Thoracic aorta (tissue), 2 donors: Measurements from ENCODE around the gene EFS. TPM values are rescaled to one million over a fixed set of nuclear protein-coding genes. Genes with fewer than 3 reads are reported as not detected.
A peak's percentile ranks its signal among the peaks of the same experiment; 100 is the strongest.

Source experiments
- ATAC-seq: fragments of 150-250 bp; one replicate; pipeline ENCODE4 v1.8.0; 2017; ENCODE audit warnings: low read depth; ENCODE audit not compliant: insufficient number of reproducible peaks, low FRiP score
- DNase-seq: peaks from one replicate; pipeline ENCODE4 v3.0.0-alpha.2; 2020; ENCODE audit warnings: low spot score
- H3K27ac ChIP-seq, 2 donors: fragments of 200-600 bp; sonication (generic); 1 replicate in 1 of 2; 2 replicates in 1 of 2; pipeline ENCODE4 v1.5.1; 2016; ENCODE audit warnings: mild to moderate bottlenecking in 2 of 2, moderate library complexity in 2 of 2
- H3K27me3 ChIP-seq: fragments of 200-600 bp; sonication (generic); replicated peaks from 2 replicates; pipeline ENCODE4 v1.6.0; 2016; ENCODE audit warnings: mild to moderate bottlenecking; ENCODE audit not compliant: insufficient read depth
- H3K36me3 ChIP-seq: fragments of 200-600 bp; sonication (generic); one replicate; pipeline ENCODE4 v1.5.1; 2016
- H3K4me1 ChIP-seq, 2 donors: fragments of 200-600 bp; sonication (generic); 1 replicate in 1 of 2; 2 replicates in 1 of 2; pipeline versions ENCODE4 v1.5.1 to v1.6.0; 2016; ENCODE audit warnings: low read depth in 2 of 2, mild to moderate bottlenecking in 1 of 2; ENCODE audit not compliant: control insufficient read depth in 1 of 2
- H3K4me3 ChIP-seq: fragments of 200-600 bp; sonication (generic); 2 replicates; pipeline ENCODE4 v1.5.1; 2016; ENCODE audit warnings: mild to moderate bottlenecking
- H3K9me3 ChIP-seq: fragments of 200-600 bp; sonication (generic); 2 replicates; pipeline ENCODE4 v1.5.1; 2016
- total RNA-seq, 2 donors: library from RNA; depleted of rRNA; stranded (reverse); fragments of >200 nt; gene quantifications; one replicate each; pipeline versions ENCODE4 v1.1.0 to v1.2.3, GENCODE V29; 2016
- TF ChIP-seq, protein P1 (sequence below): fragments of 200-600 bp; sonication (generic); IDR thresholded peaks from one replicate; pipeline ENCODE4 v1.5.1; 2019; ENCODE audit warnings: antibody characterized with exemption

Gene EFS
- total RNA-seq, 2 donors from 2014 or later = 23.3 to 38.2 TPM

DNA sequence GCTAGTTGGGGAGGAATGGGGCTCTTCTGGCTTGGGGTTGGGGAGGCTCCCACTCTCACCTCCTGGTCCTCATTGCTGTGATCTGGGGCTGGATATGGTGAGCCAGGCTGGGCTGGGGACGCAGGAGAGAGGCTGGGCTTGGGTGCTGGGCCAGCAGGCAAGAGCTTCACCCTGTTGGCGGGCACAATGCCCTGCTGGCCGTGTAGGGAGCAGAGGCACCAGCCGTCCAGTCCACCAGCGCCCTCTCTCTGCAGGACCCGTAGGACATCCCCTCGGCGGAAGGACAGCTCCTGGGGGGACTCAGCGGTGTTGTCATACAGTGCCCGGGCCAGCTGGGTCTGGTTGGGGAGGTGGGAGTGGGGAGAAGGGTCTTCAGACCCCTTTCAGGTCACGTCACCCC lies 4.5 kb downstream of the EFS start:
- H3K4me1 ChIP-seq = peaks cover 0 to 28% of the 10 kb centered on the region in 2 donors
- no peaks in the 10 kb centered on the region for H3K27me3 ChIP-seq
- H3K9me3 ChIP-seq = no peaks in the 10 kb centered on the region
- peaks cover 6% of the 10 kb centered on the region for H3K36me3 ChIP-seq
- H3K27ac ChIP-seq = peak overlapping the region in 1 of 2 donors; percentile 1
- TF ChIP-seq, protein P1, sequence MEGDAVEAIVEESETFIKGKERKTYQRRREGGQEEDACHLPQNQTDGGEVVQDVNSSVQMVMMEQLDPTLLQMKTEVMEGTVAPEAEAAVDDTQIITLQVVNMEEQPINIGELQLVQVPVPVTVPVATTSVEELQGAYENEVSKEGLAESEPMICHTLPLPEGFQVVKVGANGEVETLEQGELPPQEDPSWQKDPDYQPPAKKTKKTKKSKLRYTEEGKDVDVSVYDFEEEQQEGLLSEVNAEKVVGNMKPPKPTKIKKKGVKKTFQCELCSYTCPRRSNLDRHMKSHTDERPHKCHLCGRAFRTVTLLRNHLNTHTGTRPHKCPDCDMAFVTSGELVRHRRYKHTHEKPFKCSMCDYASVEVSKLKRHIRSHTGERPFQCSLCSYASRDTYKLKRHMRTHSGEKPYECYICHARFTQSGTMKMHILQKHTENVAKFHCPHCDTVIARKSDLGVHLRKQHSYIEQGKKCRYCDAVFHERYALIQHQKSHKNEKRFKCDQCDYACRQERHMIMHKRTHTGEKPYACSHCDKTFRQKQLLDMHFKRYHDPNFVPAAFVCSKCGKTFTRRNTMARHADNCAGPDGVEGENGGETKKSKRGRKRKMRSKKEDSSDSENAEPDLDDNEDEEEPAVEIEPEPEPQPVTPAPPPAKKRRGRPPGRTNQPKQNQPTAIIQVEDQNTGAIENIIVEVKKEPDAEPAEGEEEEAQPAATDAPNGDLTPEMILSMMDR = no peak
- no peak overlapping the region for H3K4me3 ChIP-seq
- DNase-seq (no peak), ATAC-seq (no peak)

DNA sequence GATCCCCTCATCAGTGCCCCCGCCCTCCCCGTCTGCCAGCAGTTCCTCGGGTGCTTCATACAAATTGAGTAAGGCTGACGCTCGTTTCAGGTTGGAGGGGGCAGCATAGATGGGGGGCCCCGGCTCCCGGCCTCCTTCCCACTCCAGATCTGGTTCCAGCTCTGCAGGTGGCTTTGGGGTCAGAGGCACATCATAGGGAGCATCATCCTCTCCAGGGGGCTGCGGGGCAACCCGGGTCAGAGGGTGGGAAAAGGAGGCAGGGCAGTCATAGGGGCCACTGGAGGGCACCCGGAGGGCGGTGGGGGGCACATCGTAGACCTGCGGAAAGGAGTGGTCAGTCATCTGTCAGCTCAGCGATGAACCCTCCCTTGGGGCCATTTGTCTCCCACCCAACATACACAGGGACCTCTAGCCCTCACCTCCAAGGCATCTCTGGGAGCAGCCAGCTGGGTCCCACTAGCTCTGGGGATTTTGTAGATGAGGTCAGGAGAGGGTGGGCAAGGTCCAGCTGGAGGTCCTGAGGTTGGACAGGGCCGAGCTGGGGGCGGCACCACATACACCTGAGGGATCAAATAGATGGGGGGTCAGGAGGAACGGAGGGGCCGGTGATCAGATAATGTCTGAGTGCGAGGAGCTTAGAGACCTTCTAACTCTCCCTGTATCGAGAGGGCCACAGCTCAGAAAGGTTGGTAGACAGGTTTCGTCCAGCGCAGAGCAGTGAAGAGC lies 5.1 kb downstream of the EFS start:
- ATAC-seq = no peak
- no peak for DNase-seq
- Histone ChIP-seq H3K36me3 (peaks cover 6% of the 10 kb centered on the region), H3K9me3 (no peaks in the 10 kb centered on the region), H3K4me1 (peaks cover 0 to 28% of the 10 kb centered on the region in 2 donors), H3K27ac (no peak overlapping the region), H3K27me3 (no peaks in the 10 kb centered on the region), H3K4me3 (no peak overlapping the region)
- TF ChIP-seq, protein P1 = no peak

DNA sequence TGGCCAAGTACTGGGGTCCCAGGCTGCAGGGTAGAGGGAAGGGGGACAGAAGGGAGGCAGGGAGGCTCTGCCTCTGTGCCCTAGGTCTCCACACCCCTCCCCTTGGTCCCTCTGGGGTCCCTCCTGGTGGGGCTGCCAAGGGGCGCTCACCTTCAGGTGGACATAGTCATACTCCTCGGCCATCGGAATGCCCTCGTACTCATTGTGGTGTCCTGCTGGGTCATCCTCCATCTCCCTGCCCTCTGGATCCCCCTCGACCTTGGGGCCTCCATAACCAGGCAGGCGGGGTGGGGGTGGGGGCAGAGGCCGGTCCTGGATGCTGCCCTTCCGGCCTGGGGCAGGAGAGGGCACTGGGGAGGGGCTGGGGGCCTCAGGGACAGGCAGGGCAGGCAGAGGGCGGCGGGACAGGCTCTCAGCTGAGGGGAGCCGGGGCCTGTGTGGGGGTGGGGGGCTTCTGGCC lies 5.8 kb downstream of the EFS start:
- DNase-seq (no peak), ATAC-seq (no peak)
- no peak overlapping the region for H3K27ac ChIP-seq
- peaks cover 0 to 26% of the 10 kb centered on the region in 2 donors for H3K4me1 ChIP-seq
- H3K9me3 ChIP-seq = no peaks in the 10 kb centered on the region
- peaks cover 6% of the 10 kb centered on the region for H3K36me3 ChIP-seq
- H3K27me3 ChIP-seq = no peaks in the 10 kb centered on the region
- H3K4me3 ChIP-seq = no peak overlapping the region
- TF ChIP-seq, protein P1 = no peak

DNA sequence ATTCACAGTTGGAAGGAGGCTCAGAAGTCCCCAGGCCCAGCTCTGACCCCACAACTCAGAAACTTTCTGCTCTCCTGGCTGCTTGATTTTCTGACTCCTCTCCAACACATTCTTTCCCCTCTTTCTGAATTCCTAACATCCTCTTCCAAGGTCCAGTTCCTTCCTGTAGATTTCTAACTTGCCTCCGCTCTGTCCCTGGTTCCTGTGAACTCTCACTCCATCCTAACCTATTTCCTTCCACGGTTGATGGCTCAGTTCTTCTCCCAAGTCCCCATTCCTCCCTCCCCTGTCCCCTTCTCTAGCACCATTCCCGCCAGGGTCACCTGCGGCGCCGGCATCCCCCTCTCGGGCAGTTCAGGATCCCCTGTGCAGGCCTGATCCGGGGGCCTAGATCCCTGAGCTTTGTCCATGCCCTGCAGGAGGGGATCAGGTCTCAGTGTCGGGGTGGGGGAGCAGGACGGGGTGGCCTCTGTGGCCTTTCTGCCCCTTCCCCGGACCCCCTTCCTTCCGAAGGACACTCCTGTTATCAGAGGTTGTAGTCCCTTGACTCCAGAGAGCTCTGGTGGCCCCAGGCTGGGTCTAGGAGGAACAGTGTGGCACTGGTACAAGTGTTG lies 6.3 kb downstream of the EFS start:
- DNase-seq = no peak
- no peak overlapping the region for H3K27ac ChIP-seq

DNA sequence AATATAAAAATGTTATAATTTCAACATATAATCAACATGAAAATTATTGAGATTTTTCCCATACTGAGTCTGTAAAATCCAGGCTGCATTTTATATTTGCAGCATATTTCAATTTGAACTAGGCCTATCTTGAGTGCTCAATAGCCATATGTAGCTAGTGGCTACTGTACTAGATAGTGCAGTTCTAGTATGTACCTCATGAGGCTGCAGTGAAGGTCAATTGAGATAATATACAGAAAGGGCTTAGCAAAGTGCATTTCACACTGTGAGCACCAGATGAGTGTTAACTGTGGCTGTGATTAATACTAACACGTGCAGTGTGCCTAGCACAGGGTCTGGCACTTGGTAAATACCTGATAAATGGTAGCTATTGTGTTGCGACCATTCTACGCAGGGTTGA lies 6.9 kb downstream of the EFS start:
- peaks cover 6% of the 10 kb centered on the region for H3K36me3 ChIP-seq
- DNase-seq (no peak), ATAC-seq (no peak)
- H3K9me3 ChIP-seq = no peaks in the 10 kb centered on the region
- H3K4me1 ChIP-seq = peaks cover 0 to 15% of the 10 kb centered on the region in 2 donors
- TF ChIP-seq, protein P1 = no peak
- H3K4me3 ChIP-seq = no peak overlapping the region
- no peak overlapping the region for H3K27ac ChIP-seq
- no peaks in the 10 kb centered on the region for H3K27me3 ChIP-seq

More for the DNA sequence above, 6.3 kb downstream of the EFS start:
- no peak for ATAC-seq
- Histone ChIP-seq H3K4me1 (peaks cover 0 to 20% of the 10 kb centered on the region in 2 donors), H3K36me3 (peaks cover 6% of the 10 kb centered on the region), H3K9me3 (no peaks in the 10 kb centered on the region), H3K27me3 (no peaks in the 10 kb centered on the region), H3K4me3 (no peak overlapping the region)
- TF ChIP-seq, protein P1 = no peak
